Lower lobe of right lung (tissue), 2 donors: ENCODE data around the gene ALG11. TPM values are rescaled to one million over a fixed set of nuclear protein-coding genes. Genes with fewer than 3 reads are reported as not detected.

Experiments used
- ATAC-seq, 2 donors: fragments of 200-7000 bp; cut with Tn5 transposase; one replicate each; pipeline ENCODE4 v1.9.1; 2020 to 2022; ENCODE audit warnings: mild to moderate bottlenecking in 2 of 2, moderate library complexity in 2 of 2
- DNase-seq: peaks from one replicate; pipeline ENCODE4 v3.0.0-alpha.2; 2020
- H3K27ac ChIP-seq: fragments of 200-600 bp; one replicate; pipeline ENCODE4 v1.8.0; 2022
- H3K27me3 ChIP-seq: fragments of 200-600 bp; one replicate; pipeline ENCODE4 v1.8.0; 2022; ENCODE audit warnings: low read depth
- H3K36me3 ChIP-seq: fragments of 200-600 bp; one replicate; pipeline ENCODE4 v1.8.0; 2022; ENCODE audit warnings: mild to moderate bottlenecking
- H3K4me1 ChIP-seq: fragments of 200-600 bp; one replicate; pipeline ENCODE4 v1.8.0; 2022
- H3K4me3 ChIP-seq: fragments of 200-600 bp; one replicate; pipeline ENCODE4 v1.8.0; 2022; ENCODE audit warnings: mild to moderate bottlenecking
- H3K9me3 ChIP-seq: fragments of 200-600 bp; one replicate; pipeline ENCODE4 v1.8.0; 2022
- intact Hi-C: fragments of 100-400 bp; cut with DNase I; formaldehyde crosslinking; loops from one replicate; pipeline ENCODE4 v1.11.0; 2022
- total RNA-seq: library from RNA; stranded (reverse); fragmentation: NEBNext Ultra II Directional; extraction: Animal tissue kit (Norgen Biotek cat#: 25700); gene quantifications from one replicate; pipeline ENCODE4 v1.2.1, GENCODE V29; 2021
- TF ChIP-seq, protein P1 (sequence below): fragments of 200-600 bp; IDR thresholded peaks from one replicate; pipeline ENCODE4 v1.8.0; 2022; ENCODE audit warnings: antibody characterized with exemption, mild to moderate bottlenecking
- donor health status: DM: no; HTN: yes; CAD: no; lungs with severe emphysema.

The ALG11 gene
- total RNA-seq, 1 donor from 2014 or later: 34.5 TPM

- Histone ChIP-seq H3K36me3 (peaks cover 14% of the 10 kb centered on the region), H3K27ac (no peak overlapping the region), H3K4me1 (no peaks in the 10 kb centered on the region), H3K4me3 (no peak overlapping the region), H3K9me3 (no peaks in the 10 kb centered on the region), H3K27me3 (no peaks in the 10 kb centered on the region)
- intact Hi-C loops: no loop called here
- TF ChIP-seq, protein P1, sequence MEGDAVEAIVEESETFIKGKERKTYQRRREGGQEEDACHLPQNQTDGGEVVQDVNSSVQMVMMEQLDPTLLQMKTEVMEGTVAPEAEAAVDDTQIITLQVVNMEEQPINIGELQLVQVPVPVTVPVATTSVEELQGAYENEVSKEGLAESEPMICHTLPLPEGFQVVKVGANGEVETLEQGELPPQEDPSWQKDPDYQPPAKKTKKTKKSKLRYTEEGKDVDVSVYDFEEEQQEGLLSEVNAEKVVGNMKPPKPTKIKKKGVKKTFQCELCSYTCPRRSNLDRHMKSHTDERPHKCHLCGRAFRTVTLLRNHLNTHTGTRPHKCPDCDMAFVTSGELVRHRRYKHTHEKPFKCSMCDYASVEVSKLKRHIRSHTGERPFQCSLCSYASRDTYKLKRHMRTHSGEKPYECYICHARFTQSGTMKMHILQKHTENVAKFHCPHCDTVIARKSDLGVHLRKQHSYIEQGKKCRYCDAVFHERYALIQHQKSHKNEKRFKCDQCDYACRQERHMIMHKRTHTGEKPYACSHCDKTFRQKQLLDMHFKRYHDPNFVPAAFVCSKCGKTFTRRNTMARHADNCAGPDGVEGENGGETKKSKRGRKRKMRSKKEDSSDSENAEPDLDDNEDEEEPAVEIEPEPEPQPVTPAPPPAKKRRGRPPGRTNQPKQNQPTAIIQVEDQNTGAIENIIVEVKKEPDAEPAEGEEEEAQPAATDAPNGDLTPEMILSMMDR: no peak
- DNase-seq (no peak), ATAC-seq (no peak)
These were observed 20.8 kb downstream of the ALG11 start for GRCh38 chr13:52033039-52033438.

DNA sequence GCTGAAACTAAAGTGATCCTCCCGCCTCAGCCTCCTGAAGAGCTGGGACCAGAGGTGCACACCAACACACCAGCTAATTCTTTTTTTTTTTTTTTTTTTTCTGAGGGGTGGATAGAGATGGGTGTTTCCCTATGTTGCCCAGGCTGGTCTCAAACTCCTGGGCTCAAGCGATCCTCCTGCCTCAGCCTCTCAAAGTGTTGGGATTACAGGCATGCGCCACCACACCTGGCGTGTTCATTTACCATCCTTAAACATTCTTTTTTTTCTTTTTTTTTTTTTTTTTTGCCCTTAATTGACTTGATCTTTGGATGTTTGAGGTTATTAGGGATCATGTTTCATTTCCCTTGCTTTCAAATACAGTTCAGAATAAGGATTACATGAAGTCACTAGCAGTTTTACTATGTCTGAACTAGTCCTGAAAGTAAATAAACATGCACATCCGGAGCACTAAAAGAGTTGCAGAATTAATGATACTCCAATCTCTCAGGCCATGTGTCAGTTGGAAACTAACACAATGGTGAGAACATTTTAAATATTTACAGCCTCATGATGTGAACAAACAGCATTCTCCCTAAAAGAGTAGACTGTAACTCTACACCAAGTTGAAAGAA lies 22.5 kb downstream of the ALG11 start:
- ATAC-seq: no peak

GRCh38 chr13:52036037-52036436 lies 23.8 kb downstream of the ALG11 start:
- H3K9me3 ChIP-seq: no peaks in the 10 kb centered on the region
- DNase-seq (no peak), ATAC-seq (no peak)
- no peaks in the 10 kb centered on the region for H3K27me3 ChIP-seq
- H3K4me1 ChIP-seq: no peaks in the 10 kb centered on the region
- TF ChIP-seq, protein P1: no peak
- intact Hi-C loops: no loop called here
- H3K4me3 ChIP-seq: no peak overlapping the region
- H3K36me3 ChIP-seq: no peaks in the 10 kb centered on the region
- no peak overlapping the region for H3K27ac ChIP-seq

More for the DNA sequence above, 22.5 kb downstream of the ALG11 start:
- Histone ChIP-seq H3K36me3 (no peaks in the 10 kb centered on the region), H3K4me1 (no peaks in the 10 kb centered on the region), H3K27ac (no peak overlapping the region), H3K27me3 (no peaks in the 10 kb centered on the region), H3K9me3 (no peaks in the 10 kb centered on the region), H3K4me3 (no peak overlapping the region)
- DNase-seq: no peak
- intact Hi-C loops: no loop called here
- TF ChIP-seq, protein P1: no peak

DNA sequence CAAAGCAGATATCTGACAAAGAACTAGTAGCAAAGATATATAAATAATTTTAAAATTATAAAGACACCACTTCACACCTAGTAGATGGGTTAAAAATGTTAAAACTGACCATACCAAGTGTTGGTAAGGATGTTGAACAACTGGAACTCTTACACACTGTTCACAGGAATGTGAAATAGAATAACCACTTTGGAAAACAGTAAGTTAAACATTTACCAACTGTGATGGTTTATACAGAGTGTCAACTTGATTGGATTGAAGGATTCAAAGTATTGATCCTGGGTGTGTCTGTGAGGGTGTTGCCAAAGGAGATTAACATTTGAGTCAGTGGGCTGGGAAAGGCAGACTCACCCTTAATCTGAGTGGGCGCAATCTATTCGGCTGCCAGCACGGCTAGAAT lies 31.5 kb downstream of the ALG11 start:
- no peaks in the 10 kb centered on the region for H3K27me3 ChIP-seq
- no peak overlapping the region for H3K27ac ChIP-seq
- DNase-seq (no peak), ATAC-seq (no peak)
- intact Hi-C loops: no loop called here
- H3K9me3 ChIP-seq: no peaks in the 10 kb centered on the region
- no peak overlapping the region for H3K4me3 ChIP-seq
- TF ChIP-seq, protein P1: no peak
- no peaks in the 10 kb centered on the region for H3K4me1 ChIP-seq
- no peaks in the 10 kb centered on the region for H3K36me3 ChIP-seq

- H3K4me1 ChIP-seq: no peaks in the 10 kb centered on the region
- H3K27me3 ChIP-seq: no peaks in the 10 kb centered on the region
- no peak overlapping the region for H3K27ac ChIP-seq
- H3K4me3 ChIP-seq: no peak overlapping the region
- DNase-seq (no peak), ATAC-seq (no peak)
- H3K9me3 ChIP-seq: no peaks in the 10 kb centered on the region
- TF ChIP-seq, protein P1: no peak
- intact Hi-C loops: no loop called here
- no peaks in the 10 kb centered on the region for H3K36me3 ChIP-seq
These were observed 35.3 kb downstream of the ALG11 start for GRCh38 chr13:52047463-52047862.

DNA sequence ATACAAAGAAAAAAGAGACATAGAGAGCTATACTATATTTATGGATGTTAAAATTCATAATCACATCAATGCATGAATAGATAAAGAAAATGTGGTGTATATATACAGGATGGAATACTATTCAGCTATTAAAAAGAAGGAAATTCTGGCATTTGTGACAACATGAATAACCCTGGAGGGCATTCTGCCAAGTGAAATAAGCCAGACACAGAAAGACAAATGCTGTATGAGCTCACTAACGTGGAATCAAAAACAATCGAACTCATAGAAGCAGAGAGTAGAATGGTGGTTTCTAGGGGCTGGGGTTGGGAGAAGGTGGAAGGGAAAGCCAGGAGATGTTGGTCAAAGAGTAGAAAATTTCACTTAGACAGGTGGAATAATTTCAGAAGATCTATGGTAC lies 36.3 kb downstream of the ALG11 start:
- Histone ChIP-seq H3K4me1 (no peaks in the 10 kb centered on the region), H3K9me3 (no peaks in the 10 kb centered on the region), H3K27ac (no peak overlapping the region), H3K36me3 (no peaks in the 10 kb centered on the region), H3K27me3 (no peaks in the 10 kb centered on the region), H3K4me3 (no peak overlapping the region)
- TF ChIP-seq, protein P1: no peak
- ATAC-seq (no peak), DNase-seq (no peak)
- intact Hi-C loops: no loop called here
